HG03196 (cell line): ENCODE results near the gene DHX16.

ENCODE experiments used
- ATAC-seq: cut with Tn5 transposase; IDR thresholded peaks from one replicate; pipeline ENCODE4 v1.9.1; 2021; ENCODE audit not compliant: unreplicated experiment

Gene DHX16

DNA sequence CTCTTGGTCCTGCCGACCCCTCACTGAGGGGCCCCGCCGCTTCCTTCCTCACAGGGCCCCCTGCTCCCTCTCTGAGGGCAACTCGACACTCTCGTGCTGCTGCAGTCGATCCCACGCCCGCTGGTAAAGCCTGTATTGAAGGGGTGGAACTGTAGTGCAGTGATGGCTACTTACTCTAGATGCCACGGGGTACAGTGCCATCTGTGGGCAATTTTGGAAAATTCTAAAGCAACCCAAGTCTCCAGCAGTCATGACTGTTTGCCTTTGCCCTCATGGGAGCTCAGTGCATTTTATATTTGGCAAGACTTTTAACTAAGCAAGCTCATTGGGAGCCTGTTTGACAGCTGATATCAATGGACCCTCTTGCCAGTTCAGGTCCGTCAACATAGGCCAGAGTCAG, 32.3 kb downstream of the DHX16 start:
- ATAC-seq, result no peak

DNA sequence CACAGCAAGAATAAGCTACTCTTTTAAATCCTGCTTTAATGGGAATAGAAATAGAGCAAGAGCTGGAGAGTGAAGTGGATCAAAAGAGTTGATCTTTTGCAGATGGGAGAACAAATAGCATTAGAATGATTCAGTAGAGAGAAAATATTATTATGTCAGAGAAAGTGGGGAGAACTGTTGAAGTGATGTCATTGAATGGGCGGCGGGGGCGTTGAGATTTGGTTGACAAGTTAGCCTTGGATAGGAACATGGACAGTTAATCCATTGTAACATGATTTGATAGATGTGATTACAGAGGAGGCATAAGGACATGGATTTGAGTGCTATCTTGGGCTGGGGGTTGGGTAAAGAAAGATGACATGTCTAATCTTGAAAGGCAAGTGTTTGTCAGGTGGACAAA, 37.0 kb downstream of the DHX16 start:
- no peak for ATAC-seq

DNA sequence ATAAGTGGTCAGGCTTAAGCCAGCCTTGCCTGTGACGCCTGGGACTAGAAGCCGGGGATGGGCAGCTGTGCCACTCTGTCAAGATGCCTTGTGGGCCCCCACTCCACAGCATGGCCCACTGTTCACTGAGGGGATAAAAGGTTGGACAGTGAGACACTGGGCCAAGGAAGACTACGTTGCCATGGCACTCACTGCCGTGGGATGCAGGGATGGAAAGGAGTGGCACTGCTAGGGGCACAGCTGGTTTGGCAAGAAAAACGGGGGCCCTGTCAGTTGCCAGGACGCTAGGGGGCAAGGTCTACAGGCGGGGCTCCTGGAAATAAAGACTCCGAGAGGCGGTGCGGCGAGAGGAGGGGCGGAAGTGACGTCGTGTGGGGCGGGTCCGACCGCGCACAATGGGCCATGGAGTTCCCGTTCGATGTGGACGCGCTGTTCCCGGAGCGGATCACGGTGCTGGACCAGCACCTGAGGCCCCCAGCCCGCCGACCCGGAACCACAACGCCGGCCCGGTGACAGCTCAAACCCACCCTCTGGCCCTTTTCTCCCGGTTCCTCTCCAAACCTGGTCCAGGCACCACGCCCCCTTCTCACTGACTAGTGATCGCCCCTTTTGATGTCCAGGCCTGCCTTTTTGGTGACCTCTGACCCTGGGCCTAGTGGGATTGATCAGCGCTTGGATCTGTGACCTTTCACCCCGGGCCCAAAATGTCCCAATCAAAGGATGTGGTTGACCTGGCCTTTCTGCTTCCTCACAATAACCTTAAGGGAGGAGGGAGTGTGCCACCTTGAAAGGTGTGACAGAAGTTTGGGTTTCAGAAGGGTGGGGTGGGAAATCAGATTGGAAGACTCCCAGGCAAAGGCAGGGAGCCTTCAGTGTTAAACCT, 46.1 kb downstream of the DHX16 start, which contains the start of gene ATAT1:
Gene ATAT1, plus strand, starts transcription at position 391 of the 883 bp plus-strand sequence.
- ATAC-seq, result peak; percentile 81

DNA sequence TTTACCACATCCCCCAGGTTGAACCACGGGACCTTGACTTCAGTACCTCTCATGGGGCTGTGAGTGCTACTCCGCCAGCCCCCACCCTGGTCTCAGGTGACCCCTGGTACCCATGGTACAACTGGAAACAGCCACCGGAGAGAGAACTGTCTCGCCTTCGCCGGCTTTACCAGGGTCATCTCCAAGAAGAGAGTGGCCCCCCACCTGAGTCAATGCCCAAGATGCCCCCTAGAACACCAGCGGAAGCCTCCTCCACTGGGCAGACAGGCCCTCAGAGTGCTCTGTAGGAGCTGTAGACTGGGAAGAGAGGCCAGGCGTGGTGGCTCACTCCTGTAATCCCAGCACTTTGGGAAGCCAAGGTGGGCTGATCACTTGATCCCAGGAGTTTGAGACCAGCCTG, 47.3 kb downstream of the DHX16 start:
- no peak for ATAC-seq

DNA sequence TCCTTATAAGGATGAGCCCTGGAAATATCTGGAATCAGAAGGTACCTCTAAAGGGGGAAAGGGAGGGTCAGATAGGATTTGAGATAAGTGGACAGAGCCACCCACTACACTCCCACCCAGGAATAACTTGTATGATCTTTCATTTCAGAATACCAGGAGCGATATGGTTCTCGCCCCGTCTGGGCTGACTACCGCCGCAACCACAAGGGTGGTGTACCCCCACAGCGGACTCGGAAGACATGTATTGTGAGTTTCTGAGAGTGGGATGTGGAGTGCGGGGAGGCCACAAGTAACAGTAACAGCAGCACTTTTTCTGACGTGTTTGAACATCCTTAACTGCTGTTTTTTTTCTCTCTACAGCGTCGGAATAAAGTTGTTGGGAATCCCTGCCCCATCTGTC, 53.2 kb downstream of the DHX16 start:
- no peak for ATAC-seq

DNA sequence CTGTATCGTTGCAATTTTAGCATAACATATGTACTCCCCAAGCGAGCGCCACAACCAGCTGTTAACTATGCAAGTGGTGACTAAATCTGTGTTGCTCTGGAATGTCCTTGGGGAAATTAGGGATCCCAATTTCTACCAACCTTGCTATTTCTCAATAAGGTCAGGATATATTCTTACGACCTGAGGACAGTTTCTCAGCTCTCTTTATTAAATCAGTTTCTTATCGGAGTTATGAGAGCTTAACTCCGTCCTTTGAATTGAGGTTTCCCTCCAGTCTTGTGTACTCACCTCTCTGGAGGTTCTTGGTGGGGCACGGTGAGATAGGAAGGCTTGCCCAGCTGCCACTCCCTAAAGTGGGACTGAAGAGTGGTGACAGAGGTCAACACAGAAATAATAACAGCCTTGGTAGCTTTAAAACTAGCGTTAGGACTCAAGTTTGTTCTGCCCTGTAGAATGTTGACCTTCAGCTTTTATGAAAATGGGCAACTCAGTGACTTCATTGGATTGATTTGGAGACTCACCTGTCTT, 54.5 kb downstream of the DHX16 start:
- no peak for ATAC-seq

DNA sequence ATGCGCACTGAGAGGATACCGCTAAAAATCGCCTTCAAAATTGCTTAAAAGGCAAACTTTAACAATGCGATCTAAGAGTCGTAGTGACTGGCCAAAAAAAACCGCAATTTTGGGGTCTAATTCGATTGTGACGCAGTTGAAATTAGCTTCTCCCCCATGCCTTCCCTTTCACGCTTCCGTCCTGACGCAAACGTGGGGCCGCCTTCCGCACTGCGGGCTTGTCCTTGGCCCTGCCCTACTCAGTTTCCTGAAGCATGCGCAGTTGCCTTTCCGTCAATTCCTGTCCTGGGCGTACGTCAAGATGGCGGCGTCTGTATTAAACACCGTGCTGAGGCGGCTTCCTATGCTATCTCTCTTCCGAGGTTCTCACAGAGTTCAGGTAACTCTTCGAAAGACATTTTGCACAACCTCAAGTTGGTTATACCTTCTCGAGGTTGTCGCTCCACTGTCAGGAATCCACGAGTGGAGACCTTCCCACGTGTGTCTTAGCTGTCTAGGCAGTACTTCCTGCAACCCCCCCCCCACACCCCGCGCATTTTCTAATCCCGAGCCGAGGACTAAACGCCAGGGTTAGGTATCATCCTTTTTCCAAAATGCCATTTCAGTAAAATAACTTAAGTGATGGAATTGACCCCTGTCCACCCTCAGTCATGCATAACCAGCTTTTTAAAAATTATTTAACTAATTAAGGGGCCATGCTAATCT, 55.1 kb downstream of the DHX16 start, which contains the start of gene MRPS18B:
Gene MRPS18B, plus strand, starts transcription at position 276 of the 705 bp plus-strand sequence. Its CDS starts 26 bp downstream, at position 302.
- peak; percentile 69 for ATAC-seq

DNA sequence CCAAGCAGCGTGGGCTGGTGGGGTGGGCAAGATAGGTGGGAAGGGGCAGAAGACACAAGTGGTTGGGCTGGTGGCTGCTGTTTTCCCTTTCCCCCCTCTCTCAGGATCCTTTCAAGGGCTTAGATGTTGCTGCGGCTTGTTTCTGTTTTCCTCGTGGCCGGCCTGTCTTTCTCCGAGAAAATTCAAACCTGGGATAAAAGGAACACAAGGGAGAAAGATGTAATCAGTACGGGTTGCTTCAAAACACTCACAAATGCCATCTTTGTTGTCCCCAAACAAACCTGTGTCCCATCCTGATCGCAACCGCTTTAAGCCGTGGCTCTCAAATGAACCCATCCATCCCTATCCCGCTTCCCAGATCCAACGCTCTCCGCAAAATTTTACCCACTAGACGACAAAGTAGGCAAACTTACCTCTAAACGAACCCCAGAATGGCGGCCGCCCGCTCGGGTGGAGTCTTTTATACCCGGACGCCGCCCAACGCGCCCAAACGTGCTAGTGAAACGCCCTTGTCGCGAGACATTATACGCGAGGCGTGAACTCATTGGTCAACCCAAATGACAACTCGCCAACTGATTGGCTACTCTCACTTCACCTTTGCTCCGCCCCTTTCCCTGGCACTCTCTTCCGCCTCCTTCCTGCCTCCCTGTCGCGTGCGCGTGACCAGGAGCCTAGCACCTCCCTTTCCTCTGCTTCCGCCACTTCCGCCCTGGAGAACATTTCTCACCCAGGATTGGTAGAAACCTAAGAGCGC, 55.8 kb downstream of the DHX16 start, which contains the start of gene PPP1R10:
Gene PPP1R10, minus strand, starts transcription at position 433 of the 754 bp plus-strand sequence. CDS start 7,299 bp downstream, outside the sequence.
- peak; percentile 71 for ATAC-seq

DNA sequence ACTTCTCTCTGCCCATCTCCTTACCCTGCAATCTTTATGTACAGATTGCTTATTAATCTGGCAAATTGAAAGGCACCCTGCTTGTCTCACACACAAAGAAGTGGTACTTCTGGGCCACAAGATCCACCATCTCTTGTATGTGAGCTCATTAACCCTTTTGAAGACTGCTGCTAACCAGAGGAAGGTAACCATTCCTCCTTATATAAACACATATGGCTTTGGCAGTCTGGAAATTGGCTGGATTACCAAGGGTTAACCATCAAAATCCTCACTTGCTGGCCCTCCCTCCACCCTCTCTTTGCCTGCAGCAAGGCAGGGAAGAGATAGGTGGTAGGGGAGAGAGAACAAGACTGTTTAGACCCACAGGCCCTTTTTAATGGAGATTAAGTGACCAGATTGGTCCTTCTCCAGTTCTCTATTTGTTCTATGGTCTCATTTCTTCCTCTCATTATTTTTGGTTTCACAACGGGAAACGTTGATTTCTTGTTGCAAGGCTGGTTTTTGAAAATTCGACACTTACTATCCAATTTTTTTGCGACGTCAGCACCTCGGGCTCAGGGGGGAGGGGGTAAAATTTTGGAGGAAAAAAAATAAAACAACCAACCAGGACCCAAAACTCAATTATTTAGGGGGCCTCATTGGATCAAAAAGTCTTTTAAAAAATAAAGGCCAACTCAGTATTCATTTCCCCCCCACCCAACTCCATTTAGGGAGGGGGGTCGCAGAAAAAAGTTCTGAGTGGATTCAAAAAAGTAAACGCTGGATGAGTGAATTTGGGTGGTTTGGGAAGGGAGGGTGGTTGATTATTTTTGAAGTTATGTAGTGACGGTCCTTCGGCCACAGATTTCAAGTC, 56.6 kb downstream of the DHX16 start:
- no peak for ATAC-seq

DNA sequence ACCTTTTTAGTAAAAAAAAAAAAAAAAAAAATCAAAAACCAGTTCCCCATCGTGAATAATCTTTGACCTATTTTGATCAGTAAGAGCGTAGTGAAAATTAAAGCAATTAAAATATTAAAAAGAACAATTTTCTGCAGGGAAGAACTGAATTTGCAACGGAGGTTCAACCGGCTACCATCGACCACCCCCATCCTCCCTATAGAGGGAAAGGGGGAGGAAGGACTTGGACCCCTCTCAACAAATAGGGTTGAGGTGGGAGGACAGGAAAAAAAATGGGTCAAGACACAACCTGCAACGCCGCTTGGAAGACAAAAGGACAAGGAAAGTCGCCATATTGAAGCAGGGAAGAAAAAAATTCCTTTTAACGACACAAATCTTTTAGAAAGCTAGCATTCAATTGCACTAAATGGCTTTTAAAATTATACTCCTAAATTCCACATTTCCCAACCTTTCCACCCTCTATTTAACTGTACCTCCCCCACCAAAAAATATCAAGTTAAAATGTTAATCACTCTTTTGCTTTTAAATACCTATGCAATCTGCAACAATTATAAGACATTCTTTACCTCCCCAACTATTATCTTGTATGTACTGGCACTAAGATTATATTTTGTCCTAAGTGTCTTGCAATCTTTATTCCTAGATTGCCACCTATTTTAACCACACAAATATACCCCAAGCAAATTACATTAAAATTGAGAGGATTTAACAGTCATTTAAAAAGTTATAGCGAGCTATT, 57.4 kb downstream of the DHX16 start:
- no peak for ATAC-seq

DNA sequence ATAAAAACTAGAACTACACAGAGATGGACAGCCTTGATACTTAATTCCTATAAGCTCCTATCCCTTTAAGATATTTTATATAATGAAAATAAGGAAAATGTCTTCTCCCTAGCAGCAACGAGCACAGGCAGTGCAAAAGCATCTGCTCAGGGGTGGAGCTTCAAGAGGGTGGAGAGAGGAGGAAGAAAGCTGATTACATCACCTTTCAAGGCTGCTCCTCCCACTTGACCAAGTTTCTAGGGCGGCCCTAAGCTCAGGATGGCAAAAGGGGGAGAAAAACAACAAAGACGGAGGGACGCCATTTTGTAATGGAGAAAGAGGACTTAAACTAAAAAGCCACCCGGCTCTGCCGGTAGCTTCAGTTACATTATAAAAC, 58.0 kb downstream of the DHX16 start:
- ATAC-seq, result peak; percentile 36

DNA sequence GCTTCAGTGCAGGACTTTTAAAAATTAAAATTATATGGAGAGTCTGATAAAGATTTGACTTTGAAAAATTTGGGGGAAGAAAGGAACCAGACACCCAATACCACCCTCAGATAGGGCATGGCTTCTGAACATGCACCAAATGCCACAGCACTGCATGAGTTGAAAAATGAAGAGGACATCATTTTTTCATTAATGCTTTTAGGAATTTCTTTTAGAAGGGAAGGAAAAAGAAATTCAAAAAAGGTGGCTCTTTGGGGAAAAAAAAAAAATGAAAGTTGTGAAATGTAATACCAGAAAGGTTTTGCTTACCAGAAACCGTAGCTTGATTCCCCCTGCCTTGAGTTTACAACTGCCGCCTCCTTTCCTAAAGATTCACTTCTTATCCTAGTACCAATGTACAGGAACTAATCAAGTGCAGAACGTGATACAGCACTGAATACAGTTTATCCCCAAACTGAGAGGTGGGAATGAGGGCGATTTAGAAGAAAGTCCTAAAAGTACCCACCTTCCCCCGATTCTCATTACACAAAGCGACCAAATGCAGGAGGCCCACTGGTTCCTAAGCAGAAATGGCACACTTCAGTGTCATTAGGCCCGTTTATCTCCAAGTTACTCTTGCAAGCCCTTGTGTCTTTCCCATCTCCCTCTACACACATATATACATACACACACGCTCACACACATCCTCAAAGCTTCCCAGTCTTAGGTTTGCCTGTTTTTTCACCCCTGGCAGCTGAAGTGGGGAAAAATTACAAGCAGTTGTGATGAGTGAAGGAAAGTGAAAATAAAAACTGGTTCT, 58.6 kb downstream of the DHX16 start:
- ATAC-seq, result no peak

DNA sequence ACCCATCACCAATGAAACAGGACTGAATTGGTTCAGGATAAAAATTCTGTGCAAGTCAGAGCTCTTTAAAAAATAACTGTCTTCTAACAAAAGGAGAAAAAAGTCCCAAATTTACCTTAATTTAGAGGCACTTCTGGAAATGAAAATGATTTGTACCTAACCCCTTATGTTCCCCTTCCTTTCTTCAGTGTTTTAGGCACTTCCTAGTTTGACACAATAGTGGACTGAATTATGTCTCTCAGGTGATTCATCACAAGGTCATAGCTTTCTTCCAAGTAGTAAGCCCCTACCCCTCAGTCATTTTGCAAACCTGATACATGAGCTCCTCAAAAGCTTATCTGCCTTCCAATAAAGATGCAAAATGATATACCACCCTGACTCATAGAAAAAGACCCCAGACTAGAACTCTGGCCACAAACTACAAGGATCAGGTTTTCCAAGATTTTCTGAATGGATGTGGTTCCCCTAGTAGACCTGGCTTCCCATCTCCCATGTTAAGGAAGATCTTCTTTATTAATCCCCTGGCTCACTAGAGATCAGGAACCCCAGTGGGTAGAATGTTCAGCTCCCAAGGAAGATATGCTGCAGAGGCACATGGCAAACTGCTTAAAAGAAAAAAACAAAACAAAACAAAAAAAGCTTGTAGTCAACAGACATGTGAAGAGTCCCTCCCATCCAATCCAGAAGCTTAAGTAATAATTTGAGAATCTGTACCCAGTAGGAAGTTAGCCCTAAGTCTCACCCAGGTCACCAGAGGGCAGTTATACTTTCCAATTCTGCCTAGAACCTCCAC, 59.4 kb downstream of the DHX16 start:
- ATAC-seq, result no peak

DNA sequence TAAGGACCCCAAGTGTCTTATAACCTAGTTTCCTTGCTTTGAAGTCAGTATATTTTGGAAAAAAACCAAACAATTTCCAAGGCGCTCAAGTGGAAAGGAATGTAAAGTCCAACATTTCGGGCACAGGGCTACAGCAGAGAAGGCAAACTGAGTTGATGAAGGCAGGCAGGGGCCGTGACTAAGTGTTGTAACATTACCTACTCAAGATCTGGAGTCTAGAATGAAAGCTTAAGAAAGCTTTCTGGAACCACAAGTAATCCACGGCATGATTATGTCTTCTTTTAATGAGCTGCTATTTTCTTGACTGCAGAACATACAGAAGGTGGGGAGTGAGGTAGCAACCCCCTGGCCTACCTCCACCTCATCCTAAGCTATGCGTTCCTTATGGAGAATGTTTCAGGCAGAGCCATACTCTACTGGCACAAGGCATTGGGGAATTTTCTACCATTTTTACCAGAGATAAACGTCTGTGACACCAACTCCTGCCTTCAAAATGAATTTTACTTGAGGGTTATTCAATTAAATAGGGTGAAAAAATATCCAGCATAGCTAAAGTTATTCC, 60.0 kb downstream of the DHX16 start:
- no peak for ATAC-seq

DNA sequence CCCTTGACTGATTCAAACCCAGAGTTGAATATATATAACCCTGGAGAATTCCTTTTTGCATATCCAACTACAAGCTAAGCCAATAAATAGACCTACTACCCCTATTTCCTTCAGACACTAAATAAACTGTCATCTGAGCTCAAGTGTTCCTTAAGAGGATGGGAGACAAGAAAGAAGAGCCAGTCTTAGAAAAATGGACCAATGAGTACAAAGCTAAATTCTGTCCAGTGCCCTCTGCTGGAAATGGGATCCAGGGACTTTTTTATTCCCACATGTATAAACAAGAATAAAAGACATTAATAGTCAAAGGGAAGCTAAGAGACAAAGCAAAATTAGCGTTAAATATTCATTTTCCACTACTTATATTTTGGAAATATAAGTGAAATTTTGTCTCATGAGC, 60.6 kb downstream of the DHX16 start:
- no peak for ATAC-seq

DNA sequence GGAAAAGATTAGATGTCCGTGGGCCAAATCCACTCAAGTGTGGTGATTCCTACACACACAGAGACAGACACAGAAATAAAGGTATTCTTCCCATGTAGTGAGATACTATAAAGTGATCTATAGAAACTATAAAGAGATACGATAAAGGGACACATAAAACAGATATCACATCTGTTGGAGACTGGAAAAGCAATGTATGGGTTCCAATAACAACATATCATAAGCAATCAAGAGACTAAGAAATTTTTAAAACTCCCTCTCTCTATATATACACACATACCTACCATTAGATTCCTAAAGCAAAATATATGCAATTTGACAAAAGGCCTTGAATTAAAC, 61.0 kb downstream of the DHX16 start:
- ATAC-seq, result no peak

DNA sequence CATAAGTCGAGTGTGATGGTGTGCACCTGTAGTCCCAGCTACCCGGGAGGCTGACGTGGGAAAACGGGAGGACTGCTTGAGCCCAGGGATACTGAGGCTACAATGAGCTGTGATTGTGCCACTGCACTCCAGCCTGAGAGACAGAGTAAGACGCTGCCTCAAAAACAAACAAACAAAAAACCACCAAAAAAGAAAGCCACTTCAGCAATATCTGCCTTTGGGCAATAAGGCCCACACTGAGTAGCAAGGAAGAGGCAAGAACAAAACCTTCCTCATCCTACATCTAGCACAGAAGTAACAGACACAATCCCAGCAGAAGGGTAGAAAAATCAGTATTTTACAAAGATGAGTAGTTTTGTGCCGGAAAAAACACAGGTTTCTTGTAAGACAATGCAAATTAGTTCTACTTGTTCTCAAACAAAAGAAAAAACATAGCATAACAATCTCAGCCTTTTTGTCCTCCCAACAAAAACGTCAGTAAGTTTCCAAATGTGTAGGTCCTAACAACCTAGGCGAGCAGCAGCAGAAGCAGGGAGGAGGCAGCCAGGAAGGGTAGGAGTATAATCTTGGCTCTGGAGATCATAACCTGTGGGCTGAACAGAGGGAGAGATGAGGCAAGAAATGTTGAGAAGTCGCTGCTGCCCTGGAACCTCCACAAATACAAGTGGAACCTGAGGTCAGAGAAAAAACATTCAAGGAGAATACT, 61.5 kb downstream of the DHX16 start:
- ATAC-seq, result no peak
